HG03558 (cell line): ENCODE results near the gene H2BW2.
"Not testable (repeated sequence)": the region's sequence is repeated elsewhere in the genome, so short reads cannot be mapped to it uniquely, and the experiment has no call there.

Experiments
- ATAC-seq: cut with Tn5 transposase; IDR thresholded peaks from one replicate; pipeline ENCODE4 v1.9.1; 2021; ENCODE audit warnings: moderate number of reproducible peaks; ENCODE audit not compliant: unreplicated experiment; ENCODE audit errors: extremely low read depth

Gene H2BW2

DNA sequence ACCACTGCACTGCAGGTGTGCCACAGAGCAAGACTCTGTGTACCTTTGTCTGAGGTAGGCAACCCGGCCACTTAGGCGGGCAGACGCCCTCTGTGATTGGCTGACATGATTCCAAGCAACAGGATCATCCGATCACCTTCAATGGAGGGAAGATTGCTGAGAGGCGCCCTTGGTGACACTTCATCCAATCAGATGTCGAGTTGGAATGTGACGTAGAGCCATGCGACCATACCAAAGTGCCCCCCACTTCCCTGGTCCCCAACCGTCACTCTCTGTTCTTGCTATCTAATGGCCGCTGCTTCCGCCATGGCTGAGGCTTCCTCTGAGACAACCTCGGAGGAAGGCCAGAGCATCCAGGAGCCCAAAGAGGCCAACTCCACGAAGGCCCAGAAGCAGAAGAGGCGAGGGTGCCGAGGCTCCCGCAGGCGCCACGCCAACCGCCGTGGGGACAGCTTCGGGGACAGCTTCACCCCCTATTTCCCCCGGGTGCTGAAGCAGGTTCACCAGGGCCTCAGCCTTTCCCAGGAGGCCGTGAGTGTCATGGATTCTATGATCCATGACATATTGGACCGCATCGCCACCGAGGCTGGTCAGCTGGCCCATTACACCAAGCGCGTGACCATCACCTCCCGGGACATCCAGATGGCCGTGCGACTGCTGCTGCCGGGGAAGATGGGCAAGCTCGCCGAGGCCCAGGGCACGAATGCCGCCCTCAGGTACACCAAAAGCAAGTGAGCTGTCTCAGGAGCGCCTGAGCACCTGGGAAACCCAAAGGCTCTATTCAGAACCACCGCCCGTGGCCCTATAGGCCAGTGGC is at the start of gene H2BW2:
TSS of gene H2BW2 (plus strand) at position 268 of the 817 bp plus-strand sequence. CDS start at position 307, 39 bp downstream.
- no peak for ATAC-seq

DNA sequence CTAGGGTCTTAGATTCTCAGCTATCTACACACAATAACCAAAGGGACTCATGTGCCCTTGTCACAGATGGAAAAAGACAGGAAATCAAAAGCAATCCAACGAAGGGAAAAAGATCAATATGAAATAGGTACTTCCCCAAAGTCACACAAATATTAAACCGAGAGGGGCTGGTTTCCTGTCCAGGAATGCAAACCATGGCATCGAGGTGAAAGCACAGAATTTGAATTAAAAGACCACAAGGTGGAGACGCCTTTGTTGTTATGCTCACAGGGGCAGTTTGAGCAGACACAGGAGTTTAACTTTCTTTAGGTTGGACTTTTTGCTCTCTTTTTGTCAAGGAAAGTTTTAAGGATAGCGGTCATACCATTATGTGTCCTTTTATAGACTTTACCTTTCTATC is 40.5 kb upstream of the H2BW2 start:
- ATAC-seq = peak; percentile 56

DNA sequence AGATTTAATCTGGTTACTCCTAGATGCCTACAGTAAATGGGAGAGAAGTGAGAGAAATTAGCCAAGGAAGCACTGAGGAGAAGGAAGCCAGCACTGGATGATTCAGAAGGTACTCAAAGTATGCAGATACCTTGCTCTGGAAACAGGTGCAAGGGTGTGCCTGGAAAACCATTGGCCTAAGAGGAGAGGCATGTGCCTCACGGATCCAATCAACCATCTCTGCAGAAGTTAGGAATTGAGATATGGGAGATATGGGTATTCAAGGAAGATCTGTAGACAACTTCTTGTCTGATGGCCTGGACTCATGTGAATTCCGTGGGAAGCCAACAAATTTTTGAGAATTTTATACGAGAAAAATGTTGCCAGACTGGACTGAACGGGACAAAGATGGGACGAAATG is 30.9 kb upstream of the H2BW2 start:
- no peak for ATAC-seq

DNA sequence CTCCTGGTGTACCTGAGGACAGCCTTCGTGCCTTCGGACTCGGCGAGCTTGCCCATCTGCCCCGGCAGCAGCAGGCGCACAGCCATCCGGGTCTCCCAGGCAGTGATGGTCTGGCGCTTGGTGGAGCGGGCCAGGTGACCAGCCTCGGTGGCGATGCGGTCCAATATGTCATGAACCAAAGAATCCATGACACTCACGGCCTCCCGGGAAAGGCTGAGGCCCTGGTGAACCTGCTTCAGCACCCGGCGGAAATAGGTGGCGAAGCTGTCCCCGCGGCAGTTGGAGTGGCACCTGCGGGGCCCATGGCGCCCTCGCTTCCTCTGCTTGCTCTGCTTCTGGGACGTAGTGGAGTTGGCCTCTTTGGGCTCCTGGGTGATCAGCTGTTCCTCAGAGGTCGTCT is 26.6 kb upstream of the H2BW2 start:
- ATAC-seq = no peak

DNA sequence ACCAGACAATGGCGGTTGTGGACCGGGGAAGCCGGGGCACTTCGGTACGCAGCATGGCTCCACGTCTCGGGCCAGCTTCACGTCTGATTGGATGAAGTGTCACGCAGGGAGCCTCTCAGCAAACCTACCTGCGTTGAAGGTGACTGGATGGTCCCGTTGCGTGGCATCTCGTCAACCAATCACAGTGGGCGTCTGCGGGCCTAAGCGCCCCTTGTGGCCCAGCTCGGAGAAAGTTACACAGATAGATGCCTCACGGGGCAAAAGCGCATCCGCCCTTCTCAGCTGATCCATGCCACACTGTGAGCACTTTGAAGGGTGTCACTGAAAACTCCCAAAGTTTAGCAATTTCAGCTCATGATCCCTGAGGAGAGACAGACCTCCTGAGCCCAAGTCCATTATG is 26.1 kb upstream of the H2BW2 start, which contains the start of gene H2BW1:
TSS of gene H2BW1 (minus strand) at position 103 of the 400 bp plus-strand sequence. CDS start 132 bp downstream, outside the sequence.
- no peak for ATAC-seq

DNA sequence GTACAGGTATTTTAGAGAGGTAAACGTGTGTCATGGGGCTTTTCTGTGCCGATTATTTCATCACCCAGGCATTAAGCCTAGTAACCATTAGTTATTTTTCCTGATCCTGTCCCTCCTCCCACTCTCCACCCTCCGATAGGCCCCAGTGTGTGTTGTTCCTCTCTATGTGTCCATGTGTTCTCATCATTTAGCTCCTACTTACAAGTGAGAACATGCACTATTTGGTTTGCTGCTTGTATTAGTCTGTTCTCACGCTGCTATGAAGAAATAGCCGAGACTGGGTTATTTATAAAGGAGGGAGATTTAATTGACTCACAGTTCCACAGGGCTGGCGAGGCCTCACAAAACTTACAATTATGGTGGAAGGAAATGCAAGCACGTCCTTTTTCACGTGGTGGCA is 24.2 kb upstream of the H2BW2 start:
- ATAC-seq = not testable (repeated sequence)

DNA sequence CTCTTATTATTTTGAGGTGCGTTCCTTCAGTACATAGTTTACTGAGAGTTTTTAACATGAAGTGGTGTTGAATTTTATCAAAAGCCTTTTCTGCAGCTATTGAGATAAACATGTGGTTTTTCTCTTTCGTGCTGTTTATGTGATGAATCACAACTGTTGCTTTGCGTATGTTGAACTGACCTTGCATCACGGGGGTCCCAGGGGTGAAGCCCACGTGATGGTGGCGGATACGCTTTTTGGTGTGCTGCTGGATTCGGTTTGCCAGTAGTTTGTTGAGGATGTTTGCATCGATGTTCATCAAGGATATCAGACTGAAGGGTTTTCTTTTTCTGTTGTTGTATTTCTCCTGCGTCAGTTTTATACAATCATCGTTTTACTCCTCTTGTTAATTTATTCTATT is 21.6 kb upstream of the H2BW2 start:
- ATAC-seq = no peak

DNA sequence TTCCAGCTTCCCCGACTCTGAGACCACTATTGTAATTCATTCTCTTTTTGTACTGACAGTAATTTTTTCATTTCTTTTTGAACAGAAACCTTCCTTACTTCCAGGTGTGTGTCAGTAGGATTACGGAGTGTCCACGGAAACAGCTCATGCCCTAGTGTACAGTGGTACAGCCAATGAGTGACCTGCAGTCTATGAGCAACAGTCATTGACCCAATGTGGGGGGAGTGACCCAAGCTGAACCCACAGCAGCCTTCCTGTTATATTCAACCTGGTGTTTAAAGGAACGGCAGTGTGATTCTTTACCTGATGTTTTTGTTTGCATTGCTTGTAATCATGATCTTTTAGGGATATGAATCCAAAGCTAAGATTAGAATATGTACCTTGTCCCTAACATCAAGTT is 1.2 kb downstream of the H2BW2 start:
- ATAC-seq = no peak

DNA sequence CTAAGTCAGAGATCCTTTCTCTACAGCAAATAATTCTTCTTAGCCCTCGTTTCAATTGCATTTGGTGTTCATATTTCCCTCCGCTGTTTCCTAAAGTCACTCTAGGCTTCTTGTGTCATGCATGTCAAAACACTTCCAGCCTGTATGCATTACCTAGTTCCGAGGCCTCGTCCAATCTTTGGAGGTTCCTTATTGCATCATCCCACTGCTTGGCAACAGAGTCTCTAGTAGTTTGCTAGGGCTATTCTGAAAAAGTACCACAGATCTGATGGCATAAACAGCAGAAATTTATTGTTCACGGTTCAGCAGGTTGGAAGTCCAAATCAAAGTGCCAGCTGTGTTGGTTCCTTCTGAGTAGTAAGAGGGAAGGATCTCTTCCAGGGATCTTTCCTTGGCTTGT is 5.9 kb downstream of the H2BW2 start:
- ATAC-seq = no peak

DNA sequence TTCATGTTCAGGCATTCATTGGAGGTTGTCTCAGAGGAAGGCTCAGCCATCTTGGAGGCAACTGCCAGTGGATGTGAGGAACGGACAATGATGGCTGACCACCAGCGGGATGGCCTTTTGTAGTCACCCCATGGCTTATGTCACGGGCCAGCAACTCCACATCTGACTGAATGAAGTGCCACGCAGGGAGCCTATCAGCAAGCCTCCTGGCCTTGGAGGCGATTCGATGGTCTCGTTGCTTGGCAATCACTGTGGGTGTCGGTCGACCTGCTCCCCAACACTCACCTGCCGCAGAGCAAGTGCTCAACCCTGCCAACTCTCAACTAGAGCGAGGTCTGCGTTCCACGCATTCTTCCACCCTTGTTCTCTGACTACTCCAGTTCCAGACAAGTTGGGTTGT is 7.4 kb downstream of the H2BW2 start:
- ATAC-seq = no peak

DNA sequence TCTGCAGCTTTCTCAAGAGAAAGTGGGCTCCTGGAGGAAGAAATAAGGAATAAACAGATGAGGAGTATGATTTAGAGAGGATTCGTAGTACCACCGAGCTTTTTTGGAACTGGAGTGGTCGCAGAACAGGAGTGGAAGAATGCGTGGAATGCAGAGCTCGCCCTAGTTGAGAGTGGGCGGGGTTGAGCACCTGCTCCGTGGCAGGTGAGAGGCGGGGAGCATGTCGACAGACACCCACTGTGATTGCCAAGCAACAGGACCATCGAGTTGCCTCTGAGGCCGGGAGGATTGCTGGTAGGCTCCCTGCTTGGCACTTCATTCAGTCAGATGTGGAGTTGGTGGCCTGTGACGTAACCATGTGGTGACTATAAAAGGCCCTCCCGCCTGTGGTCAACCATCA is 15.2 kb downstream of the H2BW2 start:
- not testable (repeated sequence) for ATAC-seq

DNA sequence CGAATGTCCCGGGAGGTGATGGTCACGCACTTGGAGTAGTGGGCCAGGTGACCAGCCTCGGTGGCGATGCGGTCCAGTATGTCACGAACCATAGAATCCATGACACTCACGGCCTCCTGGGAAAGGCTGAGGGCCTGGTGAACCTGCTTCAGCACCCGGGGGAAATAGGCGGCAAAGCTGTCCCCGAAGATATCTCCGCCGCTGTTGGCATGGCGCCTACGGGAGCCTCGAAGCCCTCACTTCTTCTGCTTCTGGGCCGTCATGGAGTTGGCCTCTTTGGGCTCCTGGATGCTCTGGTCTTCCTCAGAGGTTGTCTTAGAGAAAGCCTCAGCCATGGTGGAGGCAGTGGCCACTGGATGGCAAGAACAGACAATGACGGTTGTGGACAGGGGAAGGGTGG is 22.9 kb downstream of the H2BW2 start:
- ATAC-seq = not testable (repeated sequence)

DNA sequence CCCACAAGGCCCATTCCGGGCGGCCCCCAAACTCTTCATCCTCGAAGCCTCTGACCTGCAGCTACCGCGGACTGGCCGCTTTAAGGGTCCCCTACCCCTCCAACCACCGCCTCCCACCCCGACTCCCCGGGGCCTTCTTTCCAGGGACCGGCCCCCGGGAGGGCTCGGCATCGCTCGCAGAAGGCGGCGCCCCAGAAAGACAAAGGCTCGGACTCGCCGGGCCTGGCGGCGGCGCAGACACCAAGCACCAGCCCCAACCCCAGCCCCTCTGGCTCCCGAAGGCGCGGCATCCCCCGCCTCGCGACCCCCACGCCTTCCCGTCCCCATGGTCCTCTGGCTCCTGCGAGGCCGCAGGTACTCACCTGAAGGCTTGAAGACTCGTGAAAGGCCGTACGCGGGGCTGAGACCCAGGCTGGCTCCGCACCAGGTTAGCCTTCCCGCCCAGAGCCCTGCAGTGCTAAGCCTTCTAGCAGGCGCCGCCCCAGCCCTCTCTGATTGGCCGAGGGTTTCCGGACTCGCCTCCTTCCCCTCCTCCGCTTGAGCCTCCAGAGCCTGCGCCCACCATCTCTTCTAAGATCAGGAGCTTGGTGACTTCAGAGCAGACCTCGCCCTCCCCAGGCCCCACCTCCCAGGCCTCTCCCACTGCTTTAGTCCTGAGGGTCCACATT is 36.2 kb downstream of the H2BW2 start, which contains the start of gene TMSB15C:
TSS of gene TMSB15C (minus strand) at position 459 of the 668 bp plus-strand sequence.
- peak; percentile 67 for ATAC-seq

DNA sequence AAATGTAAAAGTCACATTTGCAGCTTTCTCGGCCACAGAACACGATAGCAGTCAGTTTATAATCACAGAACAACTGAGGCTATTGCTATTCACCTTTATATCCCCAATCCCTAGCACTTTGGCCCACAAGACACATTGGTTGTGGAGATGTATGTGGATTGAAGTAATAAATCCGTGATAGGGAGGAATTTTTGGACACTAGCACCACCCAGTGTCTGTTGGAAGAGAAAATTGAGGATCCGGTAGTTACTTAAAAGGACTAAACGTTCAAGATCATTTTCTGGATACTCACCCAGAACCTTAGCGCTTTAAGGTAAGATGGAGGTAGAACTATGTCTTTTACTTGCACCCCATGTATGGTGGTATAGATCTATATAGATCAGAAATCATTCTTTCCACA is 38.1 kb downstream of the H2BW2 start:
- ATAC-seq = not testable (repeated sequence)

DNA sequence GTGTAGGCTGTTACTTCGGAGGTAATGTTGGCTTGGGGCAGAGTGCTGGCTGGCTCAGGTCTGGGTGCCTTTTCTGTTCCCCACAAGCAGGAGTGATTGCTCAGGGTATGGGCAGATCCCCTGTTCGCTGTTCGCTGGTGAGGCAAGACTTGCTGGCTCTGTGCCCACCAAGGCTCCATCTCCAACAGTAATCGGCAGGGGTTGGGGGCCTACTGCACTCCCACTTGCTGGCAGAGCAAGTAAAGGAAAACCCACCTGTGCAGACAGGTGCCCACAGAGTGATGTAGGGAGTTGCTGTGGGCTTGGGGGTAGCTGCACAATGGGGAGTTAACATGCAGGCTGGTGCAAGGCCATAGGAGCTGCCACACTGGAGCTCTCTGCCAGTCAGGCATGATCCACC is 44.3 kb downstream of the H2BW2 start:
- ATAC-seq = no peak

DNA sequence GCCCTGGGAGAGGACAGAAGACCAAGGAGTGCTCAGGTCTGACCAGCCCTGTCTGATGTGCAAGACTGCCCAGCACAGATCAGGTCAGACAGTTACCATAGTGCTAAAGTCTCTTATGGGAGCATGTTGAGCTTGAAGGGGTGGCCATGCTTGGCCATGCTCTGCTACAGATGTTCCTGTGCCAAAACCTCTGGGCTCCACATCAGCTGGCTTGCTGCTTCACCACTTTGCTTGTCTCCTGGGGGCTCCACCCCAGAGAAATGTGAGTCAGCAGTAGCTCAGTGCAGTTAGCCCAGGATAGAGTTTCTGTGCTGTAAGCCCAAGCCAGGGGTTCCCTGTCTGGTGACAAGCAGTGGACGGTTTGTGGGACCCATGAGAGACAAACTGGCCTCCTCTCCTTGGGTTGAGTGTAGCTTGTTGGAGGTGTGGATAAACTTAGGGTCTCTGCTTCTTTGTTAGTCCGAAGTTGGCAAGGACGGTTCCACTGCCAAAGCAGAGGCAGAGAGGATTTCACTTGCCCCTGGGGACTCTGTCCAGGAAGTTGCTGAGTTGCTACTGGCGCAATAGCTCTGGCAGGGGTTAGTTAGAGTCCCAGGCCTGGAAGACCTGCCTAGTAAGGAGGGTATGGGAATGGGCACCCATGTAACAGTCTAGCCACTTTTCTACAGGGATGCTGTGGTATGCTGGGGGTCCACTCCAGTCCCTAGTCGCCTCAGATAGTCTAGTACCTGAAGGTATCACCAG is 45.0 kb downstream of the H2BW2 start:
- ATAC-seq = no peak

DNA sequence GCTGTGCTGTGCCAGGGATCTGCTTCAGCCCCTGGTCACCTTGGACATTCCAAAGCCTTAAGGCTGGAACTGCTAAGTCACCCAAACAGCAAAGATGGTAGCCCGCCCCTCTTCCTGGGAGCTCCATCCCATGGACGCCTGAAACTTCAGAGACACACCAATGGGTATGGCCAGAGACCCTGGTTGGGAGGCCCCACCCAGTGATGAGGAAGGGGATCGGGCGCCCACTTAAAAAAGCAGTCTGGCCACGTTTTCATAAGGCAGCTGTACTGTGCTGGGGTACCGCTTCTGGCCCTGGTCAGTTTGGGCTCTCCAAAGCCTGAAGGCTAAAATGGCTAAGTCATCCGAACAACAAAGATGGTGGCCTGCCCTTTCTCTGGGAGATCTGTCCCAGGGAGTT is 45.7 kb downstream of the H2BW2 start:
- no peak for ATAC-seq

DNA sequence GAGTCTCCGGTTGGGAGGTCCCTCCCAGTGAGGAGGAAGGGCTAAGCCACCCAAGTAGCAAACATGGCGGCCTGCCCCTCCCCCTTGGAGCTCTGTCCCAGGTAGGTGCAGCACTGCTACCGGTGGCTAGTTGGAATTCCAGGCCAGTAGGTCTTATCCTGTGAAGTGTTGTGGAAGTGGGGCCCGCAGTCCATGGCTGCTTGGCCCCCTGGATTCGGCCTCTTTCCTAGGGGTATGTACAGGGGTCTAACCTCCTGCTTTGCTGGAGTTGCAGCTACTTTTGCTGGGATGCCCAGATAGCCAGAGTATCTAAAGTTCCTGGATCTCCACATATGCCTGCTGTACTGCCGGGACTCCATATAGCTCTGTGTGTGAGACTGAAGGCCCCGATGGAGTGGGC is 46.2 kb downstream of the H2BW2 start:
- no peak for ATAC-seq
